ENCODE results near the gene RNF150. TPM values are rescaled to one million over a fixed set of nuclear protein-coding genes. Genes with fewer than 3 reads are reported as not detected.

Gene RNF150
- total RNA-seq, 4 donors from 2014 or later, result 10.2 to 34.5 (median 24.2) TPM

Other genes with a start within 250 kb of the RNF150 start
- 10 to 100 TPM; 42.7 to 57.9 (median 46.4) TPM for gene ZNF330, start 87.4 kb upstream of the RNF150 start, total RNA-seq

Data from thyroid gland (tissue), 4 donors.